PC-9 (cell line): ENCODE data around the gene MARCHF3. TPM values are rescaled to one million over a fixed set of nuclear protein-coding genes. Genes with fewer than 3 reads are reported as not detected.

ENCODE experiments used
- BruUV-seq: library from RNA; stranded (reverse); fragments of 400-500 nt; replicated peaks from 2 replicates; lab custom pipeline; 2021; lab: Mats Ljungman, UMichigan
- CTCF ChIA-PET: fragments of 300-600 bp; sonication (Branson Sonifier 250); formaldehyde crosslinking; loops from one replicate; lab custom pipeline; 2022; ENCODE audit warnings: antibody characterized with exemption; lab: Charles Lee
- POLR2A ChIA-PET: fragments of 300-600 bp; sonication (Branson Sonifier 250); formaldehyde crosslinking; loops from one replicate; lab custom pipeline; 2022; ENCODE audit warnings: antibody characterized with exemption; ENCODE audit not compliant: unreplicated experiment; lab: Charles Lee
- DNase-seq, 2 experiments: peaks; one replicate each; pipeline versions ENCODE4 v3.0.0 to v3.0.0-alpha.2; 2015 to 2022; ENCODE audit warnings: mixed read lengths in 1 of 2
- H2AFZ ChIP-seq: fragments of 200-600 bp; sonication (generic); 2 replicates; pipeline ENCODE4 v1.8.1; 2017; ENCODE audit warnings: antibody characterized with exemption
- H3F3A ChIP-seq: fragments of 200-600 bp; sonication (generic); 2 replicates; pipeline ENCODE4 v1.8.1; 2017; ENCODE audit warnings: antibody characterized with exemption, mild to moderate bottlenecking, low read depth; ENCODE audit not compliant: insufficient read depth
- H3K27ac ChIP-seq: fragments of 200-600 bp; sonication (generic); 2 replicates; pipeline ENCODE4 v1.6.1; 2016; ENCODE audit warnings: mixed run types
- H3K27me3 ChIP-seq: fragments of 200-600 bp; sonication (generic); 2 replicates; pipeline ENCODE4 v1.6.1; 2016; ENCODE audit warnings: low read depth, mixed run types; ENCODE audit not compliant: insufficient read depth
- H3K36me3 ChIP-seq: fragments of 200-600 bp; sonication (generic); 2 replicates; pipeline ENCODE4 v1.6.1; 2016; ENCODE audit warnings: low read depth, mixed run types
- H3K4me1 ChIP-seq: fragments of 200-600 bp; sonication (generic); replicated peaks from 2 replicates; pipeline ENCODE4 v1.6.1; 2016; ENCODE audit warnings: mixed run types; ENCODE audit not compliant: insufficient read depth
- H3K4me2 ChIP-seq: fragments of 200-600 bp; sonication (generic); 2 replicates; pipeline ENCODE4 v1.6.1; 2017; ENCODE audit warnings: mixed run types
- H3K4me3 ChIP-seq: fragments of 200-600 bp; sonication (generic); 2 replicates; pipeline ENCODE4 v1.6.1; 2016; ENCODE audit warnings: mixed run types
- H3K79me2 ChIP-seq: fragments of 200-600 bp; sonication (generic); 2 replicates; pipeline ENCODE4 v1.6.1; 2017; ENCODE audit warnings: low read depth, mixed run types
- H3K9me2 ChIP-seq: fragments of 200-600 bp; sonication (generic); 2 replicates; pipeline ENCODE4 v1.8.1; 2017; ENCODE audit warnings: mild to moderate bottlenecking; ENCODE audit not compliant: insufficient read depth
- H3K9me3 ChIP-seq: fragments of 200-600 bp; sonication (generic); 2 replicates; pipeline ENCODE4 v1.8.1; 2016; ENCODE audit warnings: low read depth; ENCODE audit not compliant: insufficient read depth
- H4K20me1 ChIP-seq: fragments of 200-600 bp; sonication (generic); 2 replicates; pipeline ENCODE4 v1.8.1; 2017; ENCODE audit not compliant: insufficient read depth
- CTCF ChIP-seq: fragments of 200-600 bp; sonication (generic); conservative IDR thresholded peaks from 2 replicates; pipeline ENCODE4 v1.6.1; 2017; ENCODE audit warnings: mixed run types, antibody characterized with exemption, mild to moderate bottlenecking, moderate library complexity
- EZH2 ChIP-seq: fragments of 200-600 bp; sonication (generic); IDR thresholded peaks from 2 replicates; pipeline ENCODE4 v1.8.0; 2017; ENCODE audit warnings: antibody characterized with exemption, low read depth
- intact Hi-C: fragments of 100-400 bp; cut with micrococcal nuclease; formaldehyde crosslinking; loops from one replicate; pipeline ENCODE4 v1.10.0; 2022; ENCODE audit not compliant: unreplicated experiment
- total RNA-seq: library from RNA; stranded (reverse); gene quantifications from 2 replicates; pipeline ENCODE4 v1.2.3, GENCODE V29; 2021

The MARCHF3 gene
- total RNA-seq, 1 experiment from 2014 or later = 0.35 TPM

- no peaks in the 10 kb centered on the region for H3K79me2 ChIP-seq
- peak in 1 of 2 experiments; percentile 86 for DNase-seq
- no peaks in the 10 kb centered on the region for H3K9me2 ChIP-seq
- no peaks in the 10 kb centered on the region for H4K20me1 ChIP-seq
- H2AFZ ChIP-seq = no peak overlapping the region
- no peaks in the 10 kb centered on the region; the same call in none of the 2 replicates for H3F3A ChIP-seq
- CTCF ChIA-PET = no interaction called here
- no peaks in the 10 kb centered on the region for H3K9me3 ChIP-seq
- 0 out of 2 replicates have a peak overlapping the region, but pooled peaks have one; percentile 0 for H3K27ac ChIP-seq
- no peak overlapping the region for H3K4me3 ChIP-seq
- no TSS peak for BruUV-seq
- H3K4me1 ChIP-seq = peaks cover 22% of the 10 kb centered on the region
- TF ChIP-seq EZH2 (no peak), CTCF (no peak)
- no peaks in the 10 kb centered on the region for H3K36me3 ChIP-seq
- 0 out of 2 replicates have a peak overlapping the region, but pooled peaks have one; percentile 1 for H3K4me2 ChIP-seq
- no peaks in the 10 kb centered on the region for H3K27me3 ChIP-seq
- POLR2A ChIA-PET = no interaction called here
- intact Hi-C loops = no loop called here
Measured at GRCh38 chr5:126965061-126965475, 65.3 kb downstream of the MARCHF3 start.

GRCh38 chr5:126963822-126964375 lies 66.5 kb downstream of the MARCHF3 start:
- no peak for TF ChIP-seq CTCF
- TF ChIP-seq EZH2 = no peak
- Histone ChIP-seq H3K36me3 (no peaks in the 10 kb centered on the region), H2AFZ (no peak overlapping the region), H3K9me2 (no peaks in the 10 kb centered on the region), H3K4me1 (peaks cover 22% of the 10 kb centered on the region), H3F3A (no peaks in the 10 kb centered on the region; the same call in none of the 2 replicates), H3K27me3 (no peaks in the 10 kb centered on the region), H4K20me1 (no peaks in the 10 kb centered on the region), H3K4me2 (no peak overlapping the region), H3K4me3 (no peak overlapping the region), H3K79me2 (no peaks in the 10 kb centered on the region), H3K9me3 (no peaks in the 10 kb centered on the region), H3K27ac (no peak overlapping the region)
- no TSS peak for BruUV-seq
- intact Hi-C loops = no loop called here
- no peak for DNase-seq
- CTCF ChIA-PET = no interaction called here
- POLR2A ChIA-PET = no interaction called here

- intact Hi-C loops = no loop called here
- Histone ChIP-seq H3K27me3 (no peaks in the 10 kb centered on the region), H3K27ac (peak overlapping the region; percentile 13; the same call in 1 of the 2 replicates), H3K4me2 (peak overlapping the region; percentile 51), H3K9me2 (peaks cover 3% of the 10 kb centered on the region; the same call in 1 of the 2 replicates), H3F3A (no peaks in the 10 kb centered on the region; the same call in none of the 2 replicates), H3K9me3 (no peaks in the 10 kb centered on the region), H3K36me3 (no peaks in the 10 kb centered on the region), H3K79me2 (no peaks in the 10 kb centered on the region), H4K20me1 (no peaks in the 10 kb centered on the region), H3K4me1 (peaks cover 22% of the 10 kb centered on the region), H3K4me3 (no peak overlapping the region), H2AFZ (no peak overlapping the region)
- BruUV-seq = no TSS peak
- ChIA-PET POLR2A (no interaction called here), CTCF (no interaction called here)
- DNase-seq = peak in 1 of 2 experiments; percentile 93
- no peak for TF ChIP-seq EZH2
- TF ChIP-seq CTCF = no peak
Measured at GRCh38 chr5:126961702-126962101, 68.7 kb downstream of the MARCHF3 start.
